Panc1 (cell line): Measurements from ENCODE around the gene PHKG1. TPM values are rescaled to one million over a fixed set of nuclear protein-coding genes. Genes with fewer than 3 reads are reported as not detected.

Source experiments
- ATAC-seq: fragments of 200-7000 bp; cut with Tn5 transposase; 2 replicates; pipeline ENCODE4 v1.9.1; 2020; ENCODE audit warnings: mild to moderate bottlenecking, moderate library complexity
- BruUV-seq: library from RNA; stranded (reverse); fragments of 400-500 nt; replicated peaks from 2 replicates; lab custom pipeline; 2021; lab: Mats Ljungman, UMichigan
- CTCF ChIA-PET: fragments of 300-600 bp; sonication (Branson Sonifier 250); formaldehyde crosslinking; loops from one replicate; lab custom pipeline; 2022; ENCODE audit warnings: antibody characterized with exemption; lab: Charles Lee
- POLR2A ChIA-PET: fragments of 300-600 bp; sonication (Branson Sonifier 250); formaldehyde crosslinking; loops from one replicate; lab custom pipeline; 2022; ENCODE audit warnings: antibody characterized with exemption; lab: Charles Lee
- DNase-seq: peaks from one replicate; pipeline ENCODE4 v3.0.0-alpha.2; 2010; ENCODE audit warnings: low read depth, low spot score
- H3K27ac ChIP-seq: 2 replicates; pipeline ENCODE4 v1.5.1; 2011; ENCODE audit warnings: mild to moderate bottlenecking, low read length, inconsistent platforms
- H3K27me3 ChIP-seq: fragments of 200-500 bp; sonication (Bioruptor generic); 2 replicates; pipeline ENCODE4 v1.6.0; 2014; ENCODE audit warnings: low read length, inconsistent platforms; ENCODE audit not compliant: control insufficient read depth, insufficient read depth
- H3K36me3 ChIP-seq: fragments of 200-500 bp; sonication (Bioruptor generic); 2 replicates; pipeline ENCODE4 v1.5.1; 2014; ENCODE audit warnings: inconsistent platforms, mild to moderate bottlenecking, low read length, moderate library complexity; ENCODE audit not compliant: control insufficient read depth, insufficient read depth
- H3K4me1 ChIP-seq: 2 replicates; pipeline ENCODE4 v1.5.1; 2011; ENCODE audit warnings: inconsistent platforms, mild to moderate bottlenecking, low read length, moderate library complexity; ENCODE audit not compliant: control insufficient read depth, insufficient read depth
- H3K4me3 ChIP-seq, 2 experiments: 2 replicates each; pipeline ENCODE4 v1.5.1; 2011 to 2012; ENCODE audit warnings: low read depth in 2 of 2, low read length in 2 of 2, mild to moderate bottlenecking in 2 of 2, inconsistent platforms in 1 of 2, moderate library complexity in 1 of 2
- H3K9me3 ChIP-seq: fragments of 200-500 bp; sonication (Bioruptor generic); 2 replicates; pipeline ENCODE4 v1.5.1; 2014; ENCODE audit warnings: low read depth, mild to moderate bottlenecking, inconsistent platforms, low read length, moderate library complexity; ENCODE audit not compliant: control insufficient read depth, insufficient read depth
- POLR2AphosphoS5 ChIP-seq: IDR thresholded peaks from 2 replicates; pipeline ENCODE4 v1.6.1; 2012; ENCODE audit warnings: mild to moderate bottlenecking, low read depth, low read length, moderate library complexity
- REST ChIP-seq, 2 experiments: IDR thresholded peaks; 2 replicates each; pipeline ENCODE4 v1.6.1; 2011 to 2012; ENCODE audit warnings: low read depth in 2 of 2, control low read depth in 1 of 2, low read length in 1 of 2, mild to moderate bottlenecking in 1 of 2, moderate library complexity in 1 of 2; ENCODE audit not compliant: insufficient read depth in 1 of 2
- SIN3A ChIP-seq: IDR thresholded peaks from 2 replicates; pipeline ENCODE4 v1.6.1; 2012; ENCODE audit warnings: low read depth, mild to moderate bottlenecking, low read length, moderate library complexity, borderline replicate concordance; ENCODE audit not compliant: insufficient read depth
- TCF7L2 ChIP-seq: IDR thresholded peaks from 2 replicates; pipeline ENCODE4 v1.6.1; 2011; ENCODE audit warnings: mild to moderate bottlenecking, low read depth, low read length, inconsistent platforms
- in situ Hi-C: cut with HindIII; loops from 2 replicates; pipeline ENCODE4 v1.10.0; 2016; ENCODE audit warnings: low sequenced_read_pairs, low pct_unique_long_range_greater_than_20kb
- intact Hi-C: fragments of 100-400 bp; cut with micrococcal nuclease; formaldehyde crosslinking; loops from one replicate; pipeline ENCODE4 v1.10.0; 2022; ENCODE audit not compliant: unreplicated experiment
- total RNA-seq: library from RNA; stranded (reverse); gene quantifications from one replicate; pipeline ENCODE4 v1.2.1, GENCODE V29; 2021; ENCODE audit not compliant: unreplicated experiment
- TF ChIP-seq, protein P1 (sequence below): fragments of 450-650 bp; IDR thresholded peaks from 2 replicates; pipeline ENCODE4 v1.5.1; 2017; ENCODE audit warnings: mild to moderate bottlenecking

PHKG1 gene
- total RNA-seq, 1 experiment from 2014 or later = 0.67 TPM

- ATAC-seq = no peak
Measured at GRCh38 chr7:56127241-56127975, 34.7 kb upstream of the PHKG1 start.

GRCh38 chr7:56125831-56126230, 33.1 kb upstream of the PHKG1 start:
- ATAC-seq = no peak

More at GRCh38 chr7:56127241-56127975, 34.7 kb upstream of the PHKG1 start:
- H3K27ac ChIP-seq = no peak overlapping the region
- ChIA-PET CTCF (no interaction called here), POLR2A (no interaction called here)
- no peaks in the 10 kb centered on the region for H3K36me3 ChIP-seq
- DNase-seq = no peak
- TF ChIP-seq SIN3A (no peak), POLR2AphosphoS5 (no peak), REST (IDR thresholded peaks at IDR 0.05; ENCODE audit: insufficient read depth in 1 of 2, low read depth in 2 of 2, low read length in 1 of 2) (no peak), TCF7L2 (no peak)
- TF ChIP-seq, protein P1, sequence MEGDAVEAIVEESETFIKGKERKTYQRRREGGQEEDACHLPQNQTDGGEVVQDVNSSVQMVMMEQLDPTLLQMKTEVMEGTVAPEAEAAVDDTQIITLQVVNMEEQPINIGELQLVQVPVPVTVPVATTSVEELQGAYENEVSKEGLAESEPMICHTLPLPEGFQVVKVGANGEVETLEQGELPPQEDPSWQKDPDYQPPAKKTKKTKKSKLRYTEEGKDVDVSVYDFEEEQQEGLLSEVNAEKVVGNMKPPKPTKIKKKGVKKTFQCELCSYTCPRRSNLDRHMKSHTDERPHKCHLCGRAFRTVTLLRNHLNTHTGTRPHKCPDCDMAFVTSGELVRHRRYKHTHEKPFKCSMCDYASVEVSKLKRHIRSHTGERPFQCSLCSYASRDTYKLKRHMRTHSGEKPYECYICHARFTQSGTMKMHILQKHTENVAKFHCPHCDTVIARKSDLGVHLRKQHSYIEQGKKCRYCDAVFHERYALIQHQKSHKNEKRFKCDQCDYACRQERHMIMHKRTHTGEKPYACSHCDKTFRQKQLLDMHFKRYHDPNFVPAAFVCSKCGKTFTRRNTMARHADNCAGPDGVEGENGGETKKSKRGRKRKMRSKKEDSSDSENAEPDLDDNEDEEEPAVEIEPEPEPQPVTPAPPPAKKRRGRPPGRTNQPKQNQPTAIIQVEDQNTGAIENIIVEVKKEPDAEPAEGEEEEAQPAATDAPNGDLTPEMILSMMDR = no peak
- intact Hi-C loops (no loop called here), in situ Hi-C loops (no loop called here)
- no TSS peak for BruUV-seq
- H3K27me3 ChIP-seq = no peaks in the 10 kb centered on the region
- no peaks in the 10 kb centered on the region for H3K9me3 ChIP-seq
- H3K4me1 ChIP-seq = no peaks in the 10 kb centered on the region
- no peak overlapping the region for H3K4me3 ChIP-seq

More at GRCh38 chr7:56125831-56126230, 33.1 kb upstream of the PHKG1 start:
- Histone ChIP-seq H3K36me3 (no peaks in the 10 kb centered on the region), H3K4me1 (no peaks in the 10 kb centered on the region), H3K4me3 (no peak overlapping the region), H3K9me3 (no peaks in the 10 kb centered on the region), H3K27ac (no peak overlapping the region), H3K27me3 (no peaks in the 10 kb centered on the region)
- POLR2A ChIA-PET = no interaction called here
- no TSS peak for BruUV-seq
- intact Hi-C loops = no loop called here
- CTCF ChIA-PET = no interaction called here
- TF ChIP-seq TCF7L2 = no peak
- no peak for TF ChIP-seq POLR2AphosphoS5
- no peak for TF ChIP-seq REST (IDR thresholded peaks at IDR 0.05; ENCODE audit: insufficient read depth in 1 of 2, low read depth in 2 of 2, low read length in 1 of 2)
- TF ChIP-seq, protein P1 = no peak
- TF ChIP-seq SIN3A = no peak
- in situ Hi-C loops = no loop called here
- no peak for DNase-seq
